ENCODE measurements around the gene LPCAT1.

GRCh38 chr5:1507961-1508658, 15.7 kb downstream of the LPCAT1 start:
- TF ChIP-seq CTCF (IDR thresholded peaks at IDR 0.05) (no peak), POLR2A (IDR thresholded peaks at IDR 0.05) (no peak)

Data from testis (tissue), 2 donors.